HEK293 (cell line): Measurements from ENCODE around the gene NTN3.
A peak's percentile ranks its signal among the peaks of the same experiment; 100 is the strongest.

ENCODE experiments used
- CTCF ChIA-PET: fragments of 350-600 bp; formaldehyde crosslinking; extraction: SDS; loops from one replicate; lab custom pipeline; 2021; ENCODE audit warnings: antibody characterized with exemption; lab: Yijun Ruan, JAX
- POLR2A ChIA-PET: fragments of 300-600 bp; formaldehyde crosslinking; extraction: SDS; loops from one replicate; lab custom pipeline; 2020; ENCODE audit warnings: antibody characterized with exemption, inconsistent platforms; lab: Yijun Ruan, JAX
- H3K27ac ChIP-seq: fragments of 200-500 bp; sonication (Bioruptor generic); 2 replicates; pipeline ENCODE4 v1.5.1; 2014; ENCODE audit warnings: low read depth, low read length, control low read depth, inconsistent platforms; ENCODE audit errors: extremely low read depth
- H3K36me3 ChIP-seq, 2 experiments: fragments of 200-500 bp in 1 of 2; sonication (Bioruptor generic) in 1 of 2; 1 replicate in 1 of 2; 2 replicates in 1 of 2; pipeline ENCODE4 v1.5.1; 2014 to 2017; ENCODE audit warnings: inconsistent platforms in 2 of 2, low read length in 2 of 2; ENCODE audit not compliant: control insufficient read depth in 2 of 2, insufficient read depth in 1 of 2
- H3K4me1 ChIP-seq: fragments of 200-500 bp; sonication (Bioruptor generic); 2 replicates; pipeline ENCODE4 v1.5.1; 2014; ENCODE audit warnings: mild to moderate bottlenecking, low read length, inconsistent platforms; ENCODE audit not compliant: control insufficient read depth, insufficient read depth
- H3K4me3 ChIP-seq: 2 replicates; pipeline ENCODE4 v1.5.1; 2011; ENCODE audit warnings: low read depth, mild to moderate bottlenecking, control low read depth, low read length, moderate library complexity
- H3K9me3 ChIP-seq: fragments of 200-500 bp; sonication (Bioruptor generic); 2 replicates; pipeline ENCODE4 v1.5.1; 2014; ENCODE audit warnings: low read depth, low read length, inconsistent platforms; ENCODE audit not compliant: control insufficient read depth, insufficient read depth
- BCL11A ChIP-seq: fragments of 450-650 bp; formaldehyde crosslinking; IDR thresholded peaks from 2 replicates; pipeline ENCODE4 v1.5.1; 2016; ENCODE audit warnings: low read depth, missing biosample characterization, missing genetic modification characterization
- GLIS1 ChIP-seq: fragments of 450-650 bp; formaldehyde crosslinking; IDR thresholded peaks from 2 replicates; pipeline ENCODE4 v1.5.1; 2016; ENCODE audit warnings: missing biosample characterization, missing genetic modification characterization
- GLIS2 ChIP-seq: fragments of 450-650 bp; formaldehyde crosslinking; IDR thresholded peaks from 2 replicates; pipeline ENCODE4 v1.5.1; 2016; ENCODE audit warnings: missing biosample characterization, missing genetic modification characterization
- KLF1 ChIP-seq: fragments of 450-650 bp; formaldehyde crosslinking; IDR thresholded peaks from 2 replicates; pipeline ENCODE4 v1.5.1; 2016; ENCODE audit warnings: missing biosample characterization, missing genetic modification characterization
- KLF9 ChIP-seq: fragments of 450-650 bp; formaldehyde crosslinking; IDR thresholded peaks from 2 replicates; pipeline ENCODE4 v1.5.1; 2016; ENCODE audit warnings: missing biosample characterization, missing genetic modification characterization, low read depth
- MYNN ChIP-seq: fragments of 450-650 bp; formaldehyde crosslinking; IDR thresholded peaks from 2 replicates; pipeline ENCODE4 v1.5.1; 2016; ENCODE audit warnings: missing biosample characterization, missing genetic modification characterization, borderline replicate concordance
- SCRT2 ChIP-seq: fragments of 450-650 bp; formaldehyde crosslinking; IDR thresholded peaks from 2 replicates; pipeline ENCODE4 v1.5.1; 2016; ENCODE audit warnings: missing biosample characterization, missing genetic modification characterization
- SP2 ChIP-seq: fragments of 450-650 bp; formaldehyde crosslinking; IDR thresholded peaks from 2 replicates; pipeline ENCODE4 v1.5.1; 2016; ENCODE audit warnings: missing biosample characterization, missing genetic modification characterization
- SP3 ChIP-seq: fragments of 450-650 bp; formaldehyde crosslinking; IDR thresholded peaks from 2 replicates; pipeline ENCODE4 v1.5.1; 2016; ENCODE audit warnings: missing biosample characterization, missing genetic modification characterization
- YY2 ChIP-seq: fragments of 450-650 bp; formaldehyde crosslinking; IDR thresholded peaks from 2 replicates; pipeline ENCODE4 v1.5.1; 2016; ENCODE audit warnings: missing biosample characterization, missing genetic modification characterization
- ZBTB17 ChIP-seq: fragments of 450-650 bp; formaldehyde crosslinking; IDR thresholded peaks from 2 replicates; pipeline ENCODE4 v1.5.1; 2016; ENCODE audit warnings: missing biosample characterization, missing genetic modification characterization
- ZBTB20 ChIP-seq: fragments of 450-650 bp; formaldehyde crosslinking; IDR thresholded peaks from 2 replicates; pipeline ENCODE4 v1.5.1; 2016; ENCODE audit warnings: missing biosample characterization, missing genetic modification characterization
- ZEB2 ChIP-seq: fragments of 450-650 bp; formaldehyde crosslinking; IDR thresholded peaks from 2 replicates; pipeline ENCODE4 v1.5.1; 2016; ENCODE audit warnings: missing biosample characterization, missing genetic modification characterization
- ZIC2 ChIP-seq: fragments of 450-650 bp; formaldehyde crosslinking; IDR thresholded peaks from 2 replicates; pipeline ENCODE4 v1.5.1; 2016; ENCODE audit warnings: missing biosample characterization, missing genetic modification characterization
- ZNF10 ChIP-seq: fragments of 450-650 bp; formaldehyde crosslinking; IDR thresholded peaks from 2 replicates; pipeline ENCODE4 v1.5.1; 2017; ENCODE audit warnings: missing biosample characterization, missing genetic modification characterization
- ZNF146 ChIP-seq: fragments of 450-650 bp; formaldehyde crosslinking; IDR thresholded peaks from 2 replicates; pipeline ENCODE4 v1.5.1; 2016; ENCODE audit warnings: missing biosample characterization, missing genetic modification characterization
- ZNF221 ChIP-seq: fragments of 450-650 bp; formaldehyde crosslinking; IDR thresholded peaks from 2 replicates; pipeline ENCODE4 v1.5.1; 2017; ENCODE audit warnings: missing biosample characterization, missing genetic modification characterization, borderline replicate concordance
- ZNF23 ChIP-seq: fragments of 450-650 bp; formaldehyde crosslinking; IDR thresholded peaks from 2 replicates; pipeline ENCODE4 v1.5.1; 2016; ENCODE audit warnings: missing biosample characterization, missing genetic modification characterization, borderline replicate concordance
- ZNF248 ChIP-seq: fragments of 450-650 bp; formaldehyde crosslinking; IDR thresholded peaks from 2 replicates; pipeline ENCODE4 v1.5.1; 2017; ENCODE audit warnings: missing biosample characterization, missing genetic modification characterization
- ZNF335 ChIP-seq: fragments of 450-650 bp; formaldehyde crosslinking; conservative IDR thresholded peaks from 2 replicates; pipeline ENCODE4 v1.5.1; 2016; ENCODE audit warnings: missing biosample characterization, missing genetic modification characterization
- ZNF341 ChIP-seq: fragments of 450-650 bp; formaldehyde crosslinking; IDR thresholded peaks from 2 replicates; pipeline ENCODE4; 2016; ENCODE audit warnings: low read depth, missing biosample characterization, missing genetic modification characterization
- ZNF394 ChIP-seq: fragments of 450-650 bp; formaldehyde crosslinking; IDR thresholded peaks from 2 replicates; pipeline ENCODE4 v1.5.1; 2016; ENCODE audit warnings: missing biosample characterization, missing genetic modification characterization, mild to moderate bottlenecking, moderate library complexity, borderline replicate concordance
- ZNF548 ChIP-seq: fragments of 450-650 bp; formaldehyde crosslinking; IDR thresholded peaks from 2 replicates; pipeline ENCODE4 v1.5.1; 2016; ENCODE audit warnings: missing biosample characterization, missing genetic modification characterization
- ZNF558 ChIP-seq: fragments of 450-650 bp; formaldehyde crosslinking; IDR thresholded peaks from 2 replicates; pipeline ENCODE4 v1.5.1; 2016; ENCODE audit warnings: missing biosample characterization, missing genetic modification characterization
- ZNF600 ChIP-seq: fragments of 450-650 bp; formaldehyde crosslinking; IDR thresholded peaks from 2 replicates; pipeline ENCODE4 v1.5.1; 2016; ENCODE audit warnings: missing biosample characterization, missing genetic modification characterization
- ZNF664 ChIP-seq: fragments of 450-650 bp; formaldehyde crosslinking; IDR thresholded peaks from 2 replicates; pipeline ENCODE4 v1.5.1; 2016; ENCODE audit warnings: missing biosample characterization, missing genetic modification characterization
- ZNF76 ChIP-seq: fragments of 450-650 bp; formaldehyde crosslinking; IDR thresholded peaks from 2 replicates; pipeline ENCODE4; 2016; ENCODE audit warnings: low read depth, missing biosample characterization, missing genetic modification characterization, borderline replicate concordance
- ZSCAN16 ChIP-seq: fragments of 450-650 bp; formaldehyde crosslinking; IDR thresholded peaks from 2 replicates; pipeline ENCODE4 v1.5.1; 2016; ENCODE audit warnings: missing biosample characterization, missing genetic modification characterization
- ZSCAN30 ChIP-seq: fragments of 450-650 bp; IDR thresholded peaks from 2 replicates; pipeline ENCODE4 v1.5.1; 2018; ENCODE audit warnings: missing biosample characterization, mild to moderate bottlenecking, missing genetic modification characterization, moderate library complexity
- ZXDB ChIP-seq: fragments of 450-650 bp; formaldehyde crosslinking; IDR thresholded peaks from 2 replicates; pipeline ENCODE4 v1.5.1; 2016; ENCODE audit warnings: missing biosample characterization, missing genetic modification characterization
- TF ChIP-seq, protein P1 (sequence below): fragments of 450-650 bp; formaldehyde crosslinking; IDR thresholded peaks from 2 replicates; pipeline ENCODE4 v1.5.1; 2016; ENCODE audit warnings: missing biosample characterization, missing genetic modification characterization
- TF ChIP-seq, protein P2 (sequence below): fragments of 450-650 bp; formaldehyde crosslinking; IDR thresholded peaks from 2 replicates; pipeline ENCODE4 v1.5.1; 2016; ENCODE audit warnings: missing biosample characterization, missing genetic modification characterization
- TF ChIP-seq, protein P3 (sequence below): fragments of 450-650 bp; IDR thresholded peaks from 2 replicates; pipeline ENCODE4 v1.5.1; 2018; ENCODE audit warnings: missing biosample characterization, missing genetic modification characterization

NTN3 gene

DNA sequence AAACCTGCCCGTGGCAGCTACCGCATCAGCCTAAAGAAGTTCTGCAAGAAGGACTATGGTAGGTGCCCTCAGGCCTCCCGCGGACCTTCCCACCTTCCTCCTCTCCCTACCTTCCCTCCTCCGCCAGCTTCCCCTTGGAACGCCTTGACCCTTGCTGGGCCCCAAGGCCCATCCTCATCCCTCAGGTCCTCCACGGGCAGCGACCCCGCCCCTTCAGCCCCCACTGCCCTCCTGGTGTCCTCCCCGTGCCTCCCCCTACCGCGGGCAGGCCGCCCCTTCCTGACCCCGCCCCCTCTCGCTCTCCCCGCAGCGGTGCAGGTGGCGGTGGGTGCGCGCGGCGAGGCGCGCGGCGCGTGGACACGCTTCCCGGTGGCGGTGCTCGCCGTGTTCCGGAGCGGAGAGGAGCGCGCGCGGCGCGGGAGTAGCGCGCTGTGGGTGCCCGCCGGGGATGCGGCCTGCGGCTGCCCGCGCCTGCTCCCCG lies 2.4 kb downstream of the NTN3 start (continued):
- TF ChIP-seq, protein P1, sequence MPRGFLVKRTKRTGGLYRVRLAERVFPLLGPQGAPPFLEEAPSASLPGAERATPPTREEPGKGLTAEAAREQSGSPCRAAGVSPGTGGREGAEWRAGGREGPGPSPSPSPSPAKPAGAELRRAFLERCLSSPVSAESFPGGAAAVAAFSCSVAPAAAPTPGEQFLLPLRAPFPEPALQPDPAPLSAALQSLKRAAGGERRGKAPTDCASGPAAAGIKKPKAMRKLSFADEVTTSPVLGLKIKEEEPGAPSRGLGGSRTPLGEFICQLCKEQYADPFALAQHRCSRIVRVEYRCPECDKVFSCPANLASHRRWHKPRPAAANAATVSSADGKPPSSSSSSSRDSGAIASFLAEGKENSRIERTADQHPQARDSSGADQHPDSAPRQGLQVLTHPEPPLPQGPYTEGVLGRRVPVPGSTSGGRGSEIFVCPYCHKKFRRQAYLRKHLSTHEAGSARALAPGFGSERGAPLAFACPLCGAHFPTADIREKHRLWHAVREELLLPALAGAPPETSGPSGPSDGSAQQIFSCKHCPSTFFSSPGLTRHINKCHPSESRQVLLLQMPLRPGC (tag by site-specific recombination), result peak; percentile 48; the same call in 1 of the 2 replicates
- TF ChIP-seq SP3 (tag by site-specific recombination) (peak; percentile 95), MYNN (no peak), ZNF394 (tag by site-specific recombination) (no peak; the same call in 1 of the 2 replicates), KLF9 (tag by site-specific recombination) (peak; percentile 85), ZBTB20 (peak; percentile 2; the same call in 1 of the 2 replicates), YY2 (no peak), GLIS2 (tag by site-specific recombination) (peak; percentile 82), GLIS1 (tag by site-specific recombination) (peak; percentile 76)

DNA sequence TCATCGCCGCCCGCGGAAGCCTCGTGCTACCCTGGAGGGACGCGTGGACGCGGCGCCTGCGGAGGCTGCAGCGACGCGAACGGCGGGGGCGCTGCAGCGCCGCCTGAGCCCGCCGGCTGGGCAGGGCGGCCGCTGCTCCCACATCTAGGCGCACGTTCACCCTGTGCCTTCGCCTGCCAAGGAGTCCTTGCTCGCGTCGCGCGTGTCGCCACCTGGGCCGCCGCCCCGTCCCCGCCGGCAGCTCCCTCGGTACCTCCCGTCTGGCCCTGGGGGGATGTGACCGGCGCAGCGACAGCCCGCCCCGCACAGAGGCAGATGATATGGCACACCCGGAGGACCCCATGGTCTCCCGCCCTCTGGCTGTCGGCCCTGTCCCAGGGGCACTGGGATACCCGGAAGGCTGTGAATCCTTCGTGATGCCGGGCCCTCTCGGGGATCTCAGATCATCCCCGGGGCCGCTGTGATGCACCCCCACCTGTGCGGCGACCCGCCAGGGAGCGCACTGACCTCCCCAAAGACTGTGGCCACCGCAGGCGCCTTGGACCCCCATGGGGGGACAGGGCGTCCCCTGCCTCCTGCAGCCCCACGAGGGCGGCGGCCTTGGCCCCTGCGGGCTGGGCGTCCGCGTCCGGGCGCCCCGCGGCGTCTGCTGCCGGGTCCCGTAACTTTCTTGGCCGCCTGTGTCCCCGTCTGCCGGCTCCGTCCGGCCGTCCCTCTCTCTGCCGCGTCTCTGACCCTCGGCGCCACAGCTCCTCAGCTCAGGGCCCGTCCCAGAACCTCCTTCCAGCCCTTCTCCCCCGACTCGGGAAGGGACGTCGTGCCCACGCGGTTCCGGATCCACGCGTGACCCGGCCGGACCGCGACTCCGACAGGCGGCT lies 3.1 kb downstream of the NTN3 start:
- ChIA-PET CTCF (interaction anchor here (0.6 to 1.2 kb wide), 2 partner anchors 27 to 38 kb away, joined by 3 to 4 read pairs; no protein-coding TSS in a partner anchor), POLR2A (interaction anchor here (0.7 to 1.7 kb wide), 8 partner anchors 14 to 223 kb away, joined by 3 to 10 read pairs (median 4); partner anchors contain the start of gene ECI1)
- no peaks in the 10 kb centered on the region for H3K9me3 ChIP-seq
- H3K4me1 ChIP-seq, result peaks cover 15% of the 10 kb centered on the region
- H3K36me3 ChIP-seq, result peaks cover 0 to 2% of the 10 kb centered on the region in 2 experiments; a peak in 1 of 3 replicates
- peak overlapping the region; percentile 63 for H3K4me3 ChIP-seq
- H3K27ac ChIP-seq, result peak overlapping the region; percentile 79
- TF ChIP-seq ZNF341 (tag by site-specific recombination) (peak; percentile 10; the same call in 1 of the 2 replicates), ZSCAN16 (tag by site-specific recombination) (peak; percentile 26; the same call in 1 of the 2 replicates), ZNF335 (peak; percentile 97), SP2 (tag by site-specific recombination) (peak; percentile 72), ZNF548 (no peak), ZNF146 (tag by site-specific recombination) (0 out of 2 replicates have a peak, but pooled peaks have one; percentile 30), ZNF558 (no peak), ZSCAN30 (tag by site-specific recombination) (peak; percentile 11; the same call in 1 of the 2 replicates), BCL11A (no peak), ZBTB17 (tag by site-specific recombination) (peak; percentile 48; the same call in 1 of the 2 replicates), ZNF23 (tag by site-specific recombination) (no peak), ZIC2 (tag by site-specific recombination) (peak; percentile 94), ZNF600 (tag by site-specific recombination) (peak; percentile 82), KLF1 (tag by site-specific recombination) (peak; percentile 57), ZNF10 (0 out of 2 replicates have a peak, but pooled peaks have one; percentile 23), ZNF221 (tag by site-specific recombination) (no peak), ZNF248 (no peak), GLIS2 (tag by site-specific recombination) (peak; percentile 92), ZNF76 (tag by site-specific recombination) (peak; percentile 58), ZNF664 (tag by site-specific recombination) (no peak), ZXDB (tag by site-specific recombination) (0 out of 2 replicates have a peak, but pooled peaks have one; percentile 86), ZEB2 (tag by site-specific recombination) (peak; percentile 79), SCRT2 (tag by site-specific recombination) (no peak)
- TF ChIP-seq, protein P2, sequence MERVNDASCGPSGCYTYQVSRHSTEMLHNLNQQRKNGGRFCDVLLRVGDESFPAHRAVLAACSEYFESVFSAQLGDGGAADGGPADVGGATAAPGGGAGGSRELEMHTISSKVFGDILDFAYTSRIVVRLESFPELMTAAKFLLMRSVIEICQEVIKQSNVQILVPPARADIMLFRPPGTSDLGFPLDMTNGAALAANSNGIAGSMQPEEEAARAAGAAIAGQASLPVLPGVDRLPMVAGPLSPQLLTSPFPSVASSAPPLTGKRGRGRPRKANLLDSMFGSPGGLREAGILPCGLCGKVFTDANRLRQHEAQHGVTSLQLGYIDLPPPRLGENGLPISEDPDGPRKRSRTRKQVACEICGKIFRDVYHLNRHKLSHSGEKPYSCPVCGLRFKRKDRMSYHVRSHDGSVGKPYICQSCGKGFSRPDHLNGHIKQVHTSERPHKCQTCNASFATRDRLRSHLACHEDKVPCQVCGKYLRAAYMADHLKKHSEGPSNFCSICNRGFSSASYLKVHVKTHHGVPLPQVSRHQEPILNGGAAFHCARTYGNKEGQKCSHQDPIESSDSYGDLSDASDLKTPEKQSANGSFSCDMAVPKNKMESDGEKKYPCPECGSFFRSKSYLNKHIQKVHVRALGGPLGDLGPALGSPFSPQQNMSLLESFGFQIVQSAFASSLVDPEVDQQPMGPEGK (tag by site-specific recombination), result peak; percentile 88
- TF ChIP-seq, protein P3, sequence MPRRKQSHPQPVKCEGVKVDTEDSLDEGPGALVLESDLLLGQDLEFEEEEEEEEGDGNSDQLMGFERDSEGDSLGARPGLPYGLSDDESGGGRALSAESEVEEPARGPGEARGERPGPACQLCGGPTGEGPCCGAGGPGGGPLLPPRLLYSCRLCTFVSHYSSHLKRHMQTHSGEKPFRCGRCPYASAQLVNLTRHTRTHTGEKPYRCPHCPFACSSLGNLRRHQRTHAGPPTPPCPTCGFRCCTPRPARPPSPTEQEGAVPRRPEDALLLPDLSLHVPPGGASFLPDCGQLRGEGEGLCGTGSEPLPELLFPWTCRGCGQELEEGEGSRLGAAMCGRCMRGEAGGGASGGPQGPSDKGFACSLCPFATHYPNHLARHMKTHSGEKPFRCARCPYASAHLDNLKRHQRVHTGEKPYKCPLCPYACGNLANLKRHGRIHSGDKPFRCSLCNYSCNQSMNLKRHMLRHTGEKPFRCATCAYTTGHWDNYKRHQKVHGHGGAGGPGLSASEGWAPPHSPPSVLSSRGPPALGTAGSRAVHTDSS, result no peak
